Stimulated activated CD4-positive, alpha-beta T cell treated with anti-CD3 and anti-CD28 coated beads, TNF-alpha, amount 100 ng/mL, for 24 hours (primary cell): Measurements from ENCODE around the gene SEL1L3.
"Not testable (repeated sequence)": the region's sequence is repeated elsewhere in the genome, so short reads cannot be mapped to it uniquely, and the experiment has no call there.

Source experiments
- DNase-seq, 3 experiments: peaks; one replicate each; pipeline ENCODE4 v3.0.0-alpha.2; 2020; ENCODE audit warnings: low read depth in 3 of 3

Gene SEL1L3

GRCh38 chr4:25862411-25863346 is at the start of gene SEL1L3:
Gene SEL1L3, minus strand, starts transcription at chr4:25862988. Its CDS starts 152 bp downstream, at chr4:25862836.
- peak in 1 of 3 experiments; percentile 63 for DNase-seq

- DNase-seq = no peak
Observed at GRCh38 chr4:25911356-25911755, 48.6 kb upstream of the SEL1L3 start.

GRCh38 chr4:25908491-25908901 is 45.7 kb upstream of the SEL1L3 start:
- no peak for DNase-seq

GRCh38 chr4:25906113-25906512 is 43.3 kb upstream of the SEL1L3 start:
- not testable (repeated sequence) for DNase-seq

- DNase-seq = no peak
Observed at GRCh38 chr4:25905371-25905770, 42.6 kb upstream of the SEL1L3 start.

- DNase-seq = no peak
Observed at GRCh38 chr4:25904748-25905082, 41.9 kb upstream of the SEL1L3 start.

- no peak for DNase-seq
Observed at GRCh38 chr4:25903900-25904747, 41.3 kb upstream of the SEL1L3 start.

GRCh38 chr4:25901030-25901430 is 38.2 kb upstream of the SEL1L3 start:
- no peak for DNase-seq

- no peak for DNase-seq
Observed at GRCh38 chr4:25900310-25900709, 37.5 kb upstream of the SEL1L3 start.

- DNase-seq = no peak
Observed at GRCh38 chr4:25896776-25897539, 34.2 kb upstream of the SEL1L3 start.

- DNase-seq = no peak
Observed at GRCh38 chr4:25892796-25893195, 30.0 kb upstream of the SEL1L3 start.

- DNase-seq = no peak
Observed at GRCh38 chr4:25890571-25891485, 28.0 kb upstream of the SEL1L3 start.

- no peak for DNase-seq
Observed at GRCh38 chr4:25889589-25890503, 27.1 kb upstream of the SEL1L3 start.

GRCh38 chr4:25888781-25889180 is 26.0 kb upstream of the SEL1L3 start:
- no peak for DNase-seq

- no peak for DNase-seq
Observed at GRCh38 chr4:25884031-25884782, 21.4 kb upstream of the SEL1L3 start.

GRCh38 chr4:25883565-25883964 is 20.8 kb upstream of the SEL1L3 start:
- DNase-seq = no peak

GRCh38 chr4:25882226-25882625 is 19.4 kb upstream of the SEL1L3 start:
- no peak for DNase-seq

- no peak for DNase-seq
Observed at GRCh38 chr4:25881193-25881592, 18.4 kb upstream of the SEL1L3 start.
